IPS-NIHi11 (cell line): ENCODE results near the gene PCDHA9.
A peak's percentile ranks its signal among the peaks of the same experiment; 100 is the strongest.
"Not testable (repeated sequence)": the region's sequence is repeated elsewhere in the genome, so short reads cannot be mapped to it uniquely, and the experiment has no call there.

ENCODE experiments used
- DNase-seq: peaks from one replicate; pipeline ENCODE4 v3.0.0; 2012; ENCODE audit warnings: mixed read lengths, low spot score

PCDHA9 gene

DNA sequence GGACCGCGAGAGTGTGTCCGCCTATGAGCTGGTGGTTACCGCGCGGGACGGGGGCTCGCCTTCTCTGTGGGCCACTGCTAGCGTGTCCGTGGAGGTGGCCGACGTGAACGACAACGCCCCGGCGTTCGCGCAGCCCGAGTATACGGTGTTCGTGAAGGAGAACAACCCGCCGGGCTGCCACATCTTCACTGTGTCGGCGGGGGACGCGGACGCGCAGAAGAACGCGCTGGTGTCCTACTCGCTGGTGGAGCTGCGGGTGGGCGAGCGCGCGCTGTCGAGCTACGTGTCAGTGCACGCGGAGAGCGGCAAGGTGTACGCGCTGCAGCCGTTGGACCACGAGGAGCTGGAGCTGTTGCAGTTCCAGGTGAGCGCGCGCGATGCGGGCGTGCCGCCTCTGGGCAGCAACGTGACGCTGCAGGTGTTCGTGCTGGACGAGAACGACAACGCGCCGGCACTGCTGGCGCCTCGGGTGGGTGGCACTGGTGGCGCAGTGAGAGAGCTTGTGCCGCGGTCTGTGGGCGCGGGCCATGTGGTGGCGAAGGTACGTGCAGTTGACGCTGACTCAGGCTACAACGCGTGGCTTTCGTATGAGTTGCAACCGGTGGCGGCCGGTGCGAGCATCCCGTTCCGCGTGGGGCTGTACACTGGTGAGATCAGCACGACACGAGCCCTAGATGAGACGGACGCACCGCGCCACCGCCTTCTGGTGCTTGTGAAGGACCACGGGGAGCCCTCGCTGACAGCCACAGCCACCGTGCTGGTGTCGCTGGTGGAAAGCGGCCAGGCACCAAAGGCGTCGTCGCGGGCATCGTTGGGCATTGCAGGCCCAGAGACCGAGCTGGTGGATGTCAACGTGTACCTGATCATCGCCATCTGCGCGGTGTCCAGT is 12.3 kb upstream of the PCDHA9 start:
- DNase-seq: no peak

DNA sequence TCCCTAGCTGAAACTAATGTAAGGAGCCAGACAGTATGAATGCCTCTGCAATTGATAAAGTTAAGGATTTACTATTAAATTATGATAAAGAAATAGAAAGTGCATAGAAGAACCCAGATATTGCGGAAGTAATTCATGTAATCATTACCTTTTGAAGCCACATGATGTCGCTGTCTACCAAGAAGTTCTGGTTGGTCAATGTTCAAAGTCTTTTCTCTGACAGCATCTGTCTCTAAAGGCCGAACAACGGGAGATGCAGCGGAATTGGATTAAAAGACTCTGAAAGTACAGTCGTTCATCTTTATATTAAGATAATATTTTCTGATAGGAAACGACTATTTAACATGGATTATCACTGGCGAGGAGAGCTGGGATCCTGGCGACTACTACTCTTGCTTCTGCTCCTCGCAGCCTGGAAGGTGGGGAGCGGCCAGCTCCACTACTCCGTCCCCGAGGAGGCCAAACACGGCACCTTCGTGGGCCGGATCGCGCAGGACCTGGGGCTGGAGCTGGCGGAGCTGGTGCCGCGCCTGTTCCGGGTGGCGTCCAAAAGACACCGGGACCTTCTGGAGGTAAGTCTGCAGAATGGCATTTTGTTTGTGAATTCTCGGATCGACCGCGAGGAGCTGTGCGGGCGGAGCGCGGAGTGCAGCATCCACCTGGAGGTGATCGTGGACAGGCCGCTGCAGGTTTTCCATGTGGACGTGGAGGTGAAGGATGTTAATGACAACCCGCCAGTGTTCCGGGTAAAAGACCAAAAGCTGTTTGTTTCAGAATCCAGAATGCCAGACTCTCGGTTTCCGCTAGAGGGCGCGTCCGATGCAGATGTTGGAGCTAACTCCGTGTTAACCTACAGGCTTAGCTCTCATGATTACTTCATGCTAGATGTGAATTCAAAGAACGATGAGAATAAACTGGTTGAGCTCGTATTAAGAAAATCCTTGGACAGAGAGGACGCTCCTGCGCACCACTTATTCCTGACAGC is 6.9 kb upstream of the PCDHA9 start, which contains the start of gene PCDHA8:
PCDHA8 (plus strand) TSS at position 210 of the 985 bp plus-strand sequence; CDS start at position 345, 135 bp downstream.
- peak; percentile 42 for DNase-seq

DNA sequence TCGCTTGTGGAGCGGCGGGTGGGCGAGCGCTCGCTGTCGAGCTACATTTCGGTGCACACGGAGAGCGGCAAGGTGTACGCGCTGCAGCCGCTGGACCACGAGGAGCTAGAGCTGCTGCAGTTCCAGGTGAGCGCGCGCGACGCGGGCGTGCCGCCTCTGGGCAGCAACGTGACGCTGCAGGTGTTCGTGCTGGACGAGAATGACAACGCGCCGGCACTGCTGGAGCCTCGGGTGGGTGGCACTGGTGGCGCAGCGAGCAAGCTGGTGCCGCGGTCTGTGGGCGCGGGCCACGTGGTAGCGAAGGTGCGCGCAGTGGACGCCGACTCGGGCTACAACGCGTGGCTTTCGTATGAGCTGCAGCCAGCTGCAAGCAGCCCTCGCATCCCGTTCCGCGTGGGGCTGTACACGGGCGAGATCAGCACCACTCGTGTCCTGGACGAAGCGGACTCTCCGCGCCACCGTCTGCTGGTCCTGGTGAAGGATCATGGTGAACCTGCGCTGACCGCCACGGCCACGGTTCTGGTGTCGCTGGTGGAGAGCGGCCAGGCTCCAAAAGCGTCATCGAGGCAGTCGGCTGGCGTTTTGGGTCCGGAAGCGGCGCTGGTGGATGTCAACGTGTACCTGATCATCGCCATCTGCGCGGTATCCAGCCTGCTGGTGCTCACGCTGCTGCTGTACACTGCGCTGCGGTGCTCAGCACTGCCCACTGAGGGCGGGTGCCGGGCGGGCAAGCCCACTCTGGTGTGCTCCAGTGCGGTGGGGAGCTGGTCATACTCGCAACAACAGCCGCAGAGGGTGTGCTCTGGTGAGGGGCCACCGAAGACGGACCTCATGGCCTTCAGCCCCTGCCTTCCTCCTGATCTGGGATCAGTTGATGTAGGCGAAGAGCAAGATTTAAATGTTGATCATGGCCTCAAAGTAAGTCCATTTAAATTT is 5.1 kb upstream of the PCDHA9 start:
- DNase-seq: no peak

- DNase-seq: not testable (repeated sequence)
Observed at GRCh38 chr5:140849831-140850634, 1.9 kb downstream of the PCDHA9 start.

DNA sequence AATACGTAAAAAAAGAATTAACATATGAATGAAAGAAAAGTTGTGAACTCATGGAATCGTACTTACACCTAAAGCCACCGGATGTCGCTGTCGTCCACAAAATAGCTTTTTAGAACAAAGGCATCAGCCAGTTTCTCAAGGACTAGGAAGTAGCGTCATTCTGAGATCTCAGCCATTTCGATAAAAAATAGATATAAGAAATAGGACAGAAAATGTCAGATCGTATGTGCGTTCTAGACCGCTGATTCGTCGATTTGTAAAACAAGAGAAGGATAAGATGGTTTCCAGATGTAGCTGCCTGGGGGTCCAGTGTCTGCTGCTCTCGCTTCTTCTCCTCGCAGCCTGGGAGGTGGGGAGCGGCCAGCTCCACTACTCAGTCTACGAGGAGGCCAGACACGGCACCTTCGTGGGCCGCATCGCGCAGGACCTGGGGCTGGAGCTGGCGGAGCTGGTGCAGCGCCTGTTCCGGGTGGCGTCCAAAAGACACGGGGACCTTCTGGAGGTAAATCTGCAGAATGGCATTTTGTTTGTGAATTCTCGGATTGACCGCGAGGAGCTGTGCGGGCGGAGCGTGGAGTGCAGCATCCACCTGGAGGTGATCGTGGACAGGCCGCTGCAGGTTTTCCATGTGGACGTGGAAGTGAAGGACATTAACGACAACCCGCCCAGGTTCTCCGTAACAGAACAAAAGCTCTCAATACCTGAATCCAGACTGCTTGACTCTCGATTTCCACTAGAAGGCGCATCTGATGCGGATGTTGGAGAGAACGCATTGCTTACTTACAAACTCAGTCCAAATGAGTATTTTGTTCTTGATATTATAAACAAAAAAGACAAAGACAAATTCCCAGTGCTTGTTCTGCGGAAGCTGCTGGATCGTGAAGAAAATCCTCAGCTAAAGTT is 7.8 kb downstream of the PCDHA9 start, which contains the start of gene PCDHA10:
PCDHA10 (plus strand) TSS at position 126 of the 903 bp plus-strand sequence; CDS start at position 278, 152 bp downstream.
- DNase-seq: peak; percentile 55

DNA sequence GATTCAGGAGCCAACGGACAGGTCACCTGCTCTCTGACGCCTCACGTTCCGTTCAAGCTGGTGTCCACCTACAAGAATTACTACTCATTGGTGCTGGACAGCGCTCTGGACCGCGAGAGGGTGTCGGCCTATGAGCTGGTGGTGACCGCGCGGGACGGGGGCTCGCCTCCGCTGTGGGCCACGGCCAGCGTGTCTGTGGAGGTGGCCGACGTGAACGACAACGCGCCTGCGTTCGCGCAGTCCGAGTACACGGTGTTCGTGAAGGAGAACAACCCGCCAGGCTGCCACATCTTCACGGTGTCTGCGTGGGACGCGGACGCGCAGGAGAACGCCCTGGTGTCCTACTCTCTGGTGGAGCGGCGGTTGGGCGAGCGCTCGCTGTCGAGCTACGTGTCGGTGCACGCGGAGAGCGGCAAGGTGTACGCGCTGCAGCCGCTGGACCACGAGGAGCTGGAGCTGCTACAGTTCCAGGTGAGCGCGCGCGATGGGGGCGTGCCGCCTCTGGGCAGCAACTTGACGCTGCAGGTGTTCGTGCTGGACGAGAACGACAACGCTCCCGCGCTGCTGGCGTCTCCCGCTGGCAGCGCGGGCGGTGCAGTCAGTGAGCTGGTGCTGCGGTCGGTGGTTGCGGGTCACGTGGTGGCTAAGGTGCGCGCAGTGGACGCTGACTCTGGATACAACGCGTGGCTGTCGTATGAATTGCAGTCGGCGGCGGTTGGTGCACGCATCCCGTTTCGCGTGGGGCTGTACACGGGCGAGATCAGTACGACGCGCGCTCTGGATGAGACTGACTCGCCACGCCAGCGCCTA is 9.2 kb downstream of the PCDHA9 start:
- no peak for DNase-seq

DNA sequence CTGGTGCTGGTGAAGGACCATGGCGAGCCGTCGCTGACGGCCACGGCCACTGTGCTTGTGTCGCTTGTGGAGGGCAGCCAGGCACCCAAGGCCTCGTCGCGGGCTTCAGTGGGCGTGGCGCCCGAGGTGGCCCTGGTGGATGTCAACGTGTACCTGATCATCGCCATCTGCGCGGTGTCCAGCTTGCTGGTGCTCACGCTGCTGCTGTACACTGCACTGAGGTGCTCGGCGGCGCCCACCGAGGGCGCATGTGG is 9.7 kb downstream of the PCDHA9 start:
- no peak for DNase-seq

DNA sequence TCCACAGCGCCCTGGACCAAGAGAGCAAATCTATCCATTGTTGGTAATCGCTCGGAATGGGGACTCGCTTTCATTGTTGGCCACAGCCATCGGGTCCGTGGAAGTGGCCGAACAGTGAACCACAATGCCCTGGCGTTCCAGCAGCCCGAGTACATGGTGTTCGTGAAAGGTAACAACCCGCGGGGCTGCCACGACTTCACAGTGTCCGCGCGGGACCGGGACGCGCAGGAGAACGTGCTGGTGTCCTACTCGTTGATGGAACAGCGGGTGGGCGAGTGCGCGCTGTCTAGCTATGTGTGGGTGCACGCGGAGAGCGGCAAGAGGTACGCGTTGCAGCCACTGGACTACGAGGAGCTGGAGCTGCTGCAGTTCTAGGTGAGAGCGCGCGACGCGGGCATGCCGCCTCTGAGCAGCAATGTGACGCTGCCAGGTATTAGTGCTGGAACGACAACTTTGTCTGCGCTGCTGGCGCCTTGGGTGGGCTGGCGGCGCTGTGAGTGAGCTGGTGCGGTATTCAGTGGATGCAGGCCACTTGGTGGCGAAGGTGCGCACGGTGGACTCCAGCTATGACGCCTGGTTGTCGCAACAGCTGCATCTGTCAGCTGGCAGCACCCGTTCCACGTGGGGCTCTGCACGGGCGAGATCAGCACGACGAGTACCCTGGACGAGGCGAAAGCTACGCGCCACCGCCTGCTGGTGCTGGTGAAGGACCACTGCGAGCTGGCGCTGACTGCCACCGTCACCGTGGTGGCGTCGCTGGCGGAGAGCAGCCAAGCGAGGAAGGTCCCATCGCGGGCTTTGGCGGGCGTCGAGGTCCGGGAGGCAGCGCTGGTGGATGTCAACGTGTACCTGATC is 14.5 kb downstream of the PCDHA9 start:
- DNase-seq: no peak

DNA sequence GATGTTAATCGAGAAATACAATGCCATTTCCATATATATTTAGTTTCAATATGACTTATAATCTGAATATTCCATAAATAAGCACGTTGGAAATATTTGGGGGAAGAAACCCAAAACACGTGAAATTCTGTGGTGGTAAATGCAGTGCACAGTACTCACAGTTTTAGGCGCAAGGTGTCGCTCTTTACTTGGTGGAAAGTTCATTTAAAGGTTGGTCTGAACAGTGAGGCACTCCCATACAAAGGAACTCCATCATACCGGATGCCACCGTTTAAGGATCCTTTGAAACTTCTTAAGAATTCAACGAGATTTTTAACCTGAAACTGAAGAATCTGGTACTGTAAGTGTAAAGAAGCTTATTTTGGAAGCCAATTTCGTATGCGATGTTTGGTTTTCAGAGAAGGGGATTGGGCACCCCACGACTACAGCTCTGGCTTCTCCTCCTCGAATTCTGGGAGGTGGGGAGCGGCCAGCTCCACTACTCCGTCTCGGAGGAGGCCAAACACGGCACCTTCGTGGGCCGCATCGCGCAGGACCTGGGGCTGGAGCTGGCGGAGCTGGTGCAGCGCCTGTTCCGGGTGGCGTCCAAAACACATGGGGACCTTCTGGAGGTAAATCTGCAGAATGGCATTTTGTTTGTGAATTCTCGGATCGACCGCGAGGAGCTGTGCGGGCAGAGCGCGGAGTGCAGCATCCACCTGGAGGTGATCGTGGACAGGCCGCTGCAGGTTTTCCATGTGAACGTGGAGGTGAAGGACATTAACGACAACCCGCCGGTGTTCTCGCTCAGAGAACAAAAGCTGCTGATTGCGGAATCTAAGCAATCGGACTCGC is 20.8 kb downstream of the PCDHA9 start, which contains the start of gene PCDHA11:
PCDHA11 (plus strand) TSS at position 237 of the 834 bp plus-strand sequence; CDS start at position 384, 147 bp downstream.
- DNase-seq: peak; percentile 41

DNA sequence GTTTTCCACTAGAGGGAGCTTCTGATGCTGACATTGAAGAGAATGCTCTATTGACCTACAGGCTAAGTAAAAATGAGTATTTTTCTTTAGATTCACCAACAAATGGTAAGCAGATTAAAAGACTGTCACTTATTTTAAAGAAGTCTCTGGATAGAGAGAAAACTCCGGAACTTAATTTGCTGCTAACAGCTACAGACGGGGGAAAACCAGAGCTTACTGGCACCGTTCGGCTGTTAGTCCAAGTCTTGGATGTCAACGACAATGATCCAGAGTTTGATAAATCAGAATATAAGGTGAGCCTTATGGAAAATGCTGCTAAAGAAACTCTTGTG is 21.3 kb downstream of the PCDHA9 start:
- no peak for DNase-seq

GRCh38 chr5:140870221-140871201 is 22.3 kb downstream of the PCDHA9 start:
- no peak for DNase-seq

DNA sequence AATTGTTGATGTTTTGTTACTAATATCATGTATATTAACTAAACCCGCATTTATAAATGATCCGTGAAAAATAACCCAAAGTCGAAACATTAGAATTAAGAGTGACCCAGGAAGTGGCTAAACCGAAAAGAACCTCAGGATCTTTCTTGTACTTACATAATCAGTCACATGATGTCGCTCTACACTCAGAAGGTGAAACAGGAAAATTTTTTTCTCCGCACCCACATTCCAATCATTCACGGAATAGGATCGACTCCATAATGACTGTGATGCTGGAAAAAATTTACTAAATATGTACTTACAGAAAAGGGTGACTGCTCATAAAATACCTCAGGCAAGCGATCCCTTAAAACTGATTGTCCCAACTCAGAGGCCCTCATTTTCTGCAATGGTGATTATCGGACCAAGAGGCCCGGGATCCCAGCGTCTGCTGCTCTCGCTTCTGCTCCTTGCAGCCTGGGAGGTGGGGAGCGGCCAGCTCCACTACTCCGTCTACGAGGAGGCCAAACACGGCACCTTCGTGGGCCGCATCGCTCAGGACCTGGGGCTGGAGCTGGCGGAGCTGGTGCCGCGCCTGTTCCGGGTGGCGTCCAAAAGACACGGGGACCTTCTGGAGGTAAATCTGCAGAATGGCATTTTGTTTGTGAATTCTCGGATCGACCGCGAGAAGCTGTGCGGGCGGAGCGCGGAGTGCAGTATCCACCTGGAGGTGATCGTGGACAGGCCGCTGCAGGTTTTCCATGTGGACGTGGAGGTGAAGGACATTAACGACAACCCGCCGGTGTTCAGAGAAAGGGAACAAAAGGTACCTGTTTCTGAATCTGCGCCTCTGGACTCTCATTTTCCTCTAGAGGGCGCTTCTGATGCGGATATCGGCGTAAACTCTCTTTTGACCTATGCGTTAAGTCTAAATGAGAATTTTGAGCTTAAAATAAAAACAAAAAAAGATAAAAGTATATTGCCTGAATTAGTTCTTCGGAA is 27.2 kb downstream of the PCDHA9 start, which contains the start of gene PCDHA12:
PCDHA12 (plus strand) TSS at position 224 of the 981 bp plus-strand sequence; CDS start at position 389, 165 bp downstream.
- DNase-seq: peak; percentile 58

- not testable (repeated sequence) for DNase-seq
Observed at GRCh38 chr5:140876541-140877261, 28.5 kb downstream of the PCDHA9 start.

DNA sequence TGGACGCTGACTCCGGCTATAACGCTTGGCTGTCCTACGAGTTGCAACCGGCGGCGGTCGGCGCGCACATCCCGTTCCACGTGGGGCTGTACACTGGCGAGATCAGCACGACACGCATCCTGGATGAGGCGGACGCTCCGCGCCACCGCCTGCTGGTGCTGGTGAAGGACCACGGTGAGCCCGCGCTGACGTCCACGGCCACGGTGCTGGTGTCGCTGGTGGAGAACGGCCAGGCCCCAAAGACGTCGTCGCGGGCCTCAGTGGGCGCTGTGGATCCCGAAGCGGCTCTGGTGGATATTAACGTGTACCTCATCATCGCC is 29.0 kb downstream of the PCDHA9 start:
- DNase-seq: no peak
